Measurements from ENCODE around the gene CA10. TPM values are rescaled to one million over a fixed set of nuclear protein-coding genes. Genes with fewer than 3 reads are reported as not detected.

The CA10 gene
- total RNA-seq, 4 donors from 2014 or later = not detected

DNA sequence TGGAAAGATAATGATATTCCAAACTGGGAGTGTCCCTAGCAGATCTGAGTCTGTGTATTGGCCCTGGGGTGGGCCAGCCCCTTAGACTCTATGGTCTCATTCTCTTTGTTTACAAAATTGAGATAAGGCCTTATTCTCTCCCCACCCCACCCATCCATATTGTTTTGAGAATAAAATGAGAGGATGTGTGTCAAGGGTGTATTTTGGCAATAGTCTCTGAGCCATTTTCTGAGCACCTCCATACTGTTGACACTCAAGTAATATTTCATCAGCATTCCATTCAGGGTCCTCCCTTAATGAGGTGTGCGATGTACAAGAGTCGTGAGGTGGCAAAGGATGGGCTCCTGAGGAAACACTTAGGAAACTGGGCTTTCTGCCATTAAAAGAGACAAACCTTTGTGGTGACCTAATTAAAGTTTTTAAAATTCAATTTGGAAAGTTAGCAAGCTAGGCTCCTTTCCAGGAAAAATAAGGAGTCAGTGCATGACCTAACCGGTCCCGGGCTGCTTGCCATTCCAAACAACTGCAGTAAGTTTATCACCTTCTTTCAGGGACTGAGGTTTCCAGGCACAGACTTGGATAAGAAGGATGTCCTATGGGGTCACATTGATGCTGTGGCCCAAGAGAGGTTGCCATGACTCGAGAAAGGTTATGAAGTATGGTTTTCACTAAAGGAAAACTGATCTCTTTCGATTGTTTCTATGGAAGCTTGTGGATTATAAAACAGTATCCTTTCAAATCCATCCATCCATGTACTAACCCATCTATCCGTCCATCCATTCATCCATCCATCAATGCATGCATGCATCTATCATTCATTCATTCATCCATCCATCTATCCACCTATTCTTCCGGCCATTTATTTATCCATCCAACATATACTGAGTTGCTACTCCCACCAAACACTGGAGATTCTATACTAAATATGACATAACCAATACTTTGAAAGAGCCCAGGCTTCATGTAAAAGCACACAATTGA, 454.9 kb downstream of the CA10 start:
- Histone ChIP-seq H3K27ac (replicated peaks in 1 of 4) (peak overlapping the region; percentile 18 to 65 (median 42)), H3K4me1 (peaks cover 15 to 48% (median 30%) of the 10 kb centered on the region in 4 donors), H3K9me3 (no peaks in the 10 kb centered on the region), H3K36me3 (no peaks in the 10 kb centered on the region), H3K27me3 (no peaks in the 10 kb centered on the region), H3K4me3 (no peak overlapping the region)
- intact Hi-C loops (cut with DNase I) = no loop called here
- TF ChIP-seq POLR2AphosphoS5 (IDR thresholded peaks at IDR 0.05) = peak; percentile 32 to 70
- no peak for TF ChIP-seq POLR2A (IDR thresholded peaks at IDR 0.05; ENCODE audit: low read depth)
- 27% methylated on average over 8 of the region's 8 CpGs for WGBS
- no peak for DNase-seq (ENCODE audit: extremely low spot score)

DNA sequence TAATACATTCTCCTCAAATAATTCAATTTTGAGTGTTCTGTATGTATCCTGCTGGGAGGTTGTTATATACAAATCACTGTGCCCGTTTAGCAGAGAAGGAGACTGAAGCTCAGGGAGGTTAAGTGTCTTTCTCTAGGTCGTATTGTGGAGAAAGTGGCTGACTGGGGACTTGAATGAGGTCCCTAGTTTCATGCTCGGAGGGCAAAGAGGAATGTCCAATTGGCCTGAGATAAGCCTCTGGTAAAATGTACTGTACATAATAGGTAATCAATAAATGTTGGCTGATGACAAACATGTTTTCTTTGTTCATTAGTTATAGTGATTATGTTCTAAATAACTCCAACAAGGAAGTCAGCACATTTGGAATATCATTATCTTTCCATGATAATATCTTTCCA, 455.6 kb downstream of the CA10 start:
- no peaks in the 10 kb centered on the region for H3K9me3 ChIP-seq
- intact Hi-C loops (cut with DNase I) = no loop called here
- no peak overlapping the region for H3K4me3 ChIP-seq
- TF ChIP-seq EP300 (IDR thresholded peaks at IDR 0.05) (no peak), POLR2A (IDR thresholded peaks at IDR 0.05; ENCODE audit: low read depth) (no peak), POLR2AphosphoS5 (IDR thresholded peaks at IDR 0.05) (no peak)
- TF ChIP-seq, protein P1, sequence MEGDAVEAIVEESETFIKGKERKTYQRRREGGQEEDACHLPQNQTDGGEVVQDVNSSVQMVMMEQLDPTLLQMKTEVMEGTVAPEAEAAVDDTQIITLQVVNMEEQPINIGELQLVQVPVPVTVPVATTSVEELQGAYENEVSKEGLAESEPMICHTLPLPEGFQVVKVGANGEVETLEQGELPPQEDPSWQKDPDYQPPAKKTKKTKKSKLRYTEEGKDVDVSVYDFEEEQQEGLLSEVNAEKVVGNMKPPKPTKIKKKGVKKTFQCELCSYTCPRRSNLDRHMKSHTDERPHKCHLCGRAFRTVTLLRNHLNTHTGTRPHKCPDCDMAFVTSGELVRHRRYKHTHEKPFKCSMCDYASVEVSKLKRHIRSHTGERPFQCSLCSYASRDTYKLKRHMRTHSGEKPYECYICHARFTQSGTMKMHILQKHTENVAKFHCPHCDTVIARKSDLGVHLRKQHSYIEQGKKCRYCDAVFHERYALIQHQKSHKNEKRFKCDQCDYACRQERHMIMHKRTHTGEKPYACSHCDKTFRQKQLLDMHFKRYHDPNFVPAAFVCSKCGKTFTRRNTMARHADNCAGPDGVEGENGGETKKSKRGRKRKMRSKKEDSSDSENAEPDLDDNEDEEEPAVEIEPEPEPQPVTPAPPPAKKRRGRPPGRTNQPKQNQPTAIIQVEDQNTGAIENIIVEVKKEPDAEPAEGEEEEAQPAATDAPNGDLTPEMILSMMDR (IDR thresholded peaks at IDR 0.05) = no peak
- WGBS = 64% methylated on average over 3 of the region's 3 CpGs
- DNase-seq (ENCODE audit: extremely low spot score) = no peak
- H3K27me3 ChIP-seq = no peaks in the 10 kb centered on the region
- peaks cover 15 to 48% (median 30%) of the 10 kb centered on the region in 4 donors for H3K4me1 ChIP-seq
- peak overlapping the region; percentile 18 to 65 (median 42) for H3K27ac ChIP-seq (replicated peaks in 1 of 4)
- no peaks in the 10 kb centered on the region for H3K36me3 ChIP-seq

DNA sequence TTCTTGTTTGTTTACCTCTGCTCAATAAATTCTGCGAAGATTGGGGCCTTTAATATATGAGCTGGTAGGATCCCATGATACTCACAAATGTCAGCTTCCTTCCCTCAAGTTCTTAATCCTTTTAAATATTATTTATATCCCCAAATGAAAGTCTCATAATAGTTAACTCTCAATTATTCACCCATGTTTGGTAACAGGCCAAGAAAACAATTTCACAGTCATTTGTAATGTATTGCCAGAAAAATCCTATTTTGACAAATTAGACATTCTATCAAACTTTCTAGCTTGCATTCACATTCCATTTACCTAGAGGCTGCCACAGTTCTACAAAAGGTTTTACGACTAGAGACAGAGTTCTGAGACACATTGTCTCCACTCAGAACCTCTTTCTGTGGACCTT, 457.0 kb downstream of the CA10 start:
- DNase-seq (ENCODE audit: extremely low spot score) = no peak
- no peaks in the 10 kb centered on the region for H3K36me3 ChIP-seq
- intact Hi-C loops (cut with DNase I) = no loop called here
- 39% methylated on average over 2 of the region's 2 CpGs for WGBS
- TF ChIP-seq POLR2AphosphoS5 (IDR thresholded peaks at IDR 0.05) (no peak), POLR2A (IDR thresholded peaks at IDR 0.05; ENCODE audit: low read depth) (no peak), EP300 (IDR thresholded peaks at IDR 0.05) (no peak)
- TF ChIP-seq, protein P1 (IDR thresholded peaks at IDR 0.05) = no peak
- H3K4me1 ChIP-seq = peaks cover 15 to 45% (median 30%) of the 10 kb centered on the region in 4 donors
- no peak overlapping the region for H3K4me3 ChIP-seq
- H3K27ac ChIP-seq (replicated peaks in 1 of 4) = peak overlapping the region in 1 of 4 donors; percentile 65
- H3K9me3 ChIP-seq = no peaks in the 10 kb centered on the region
- no peaks in the 10 kb centered on the region for H3K27me3 ChIP-seq

DNA sequence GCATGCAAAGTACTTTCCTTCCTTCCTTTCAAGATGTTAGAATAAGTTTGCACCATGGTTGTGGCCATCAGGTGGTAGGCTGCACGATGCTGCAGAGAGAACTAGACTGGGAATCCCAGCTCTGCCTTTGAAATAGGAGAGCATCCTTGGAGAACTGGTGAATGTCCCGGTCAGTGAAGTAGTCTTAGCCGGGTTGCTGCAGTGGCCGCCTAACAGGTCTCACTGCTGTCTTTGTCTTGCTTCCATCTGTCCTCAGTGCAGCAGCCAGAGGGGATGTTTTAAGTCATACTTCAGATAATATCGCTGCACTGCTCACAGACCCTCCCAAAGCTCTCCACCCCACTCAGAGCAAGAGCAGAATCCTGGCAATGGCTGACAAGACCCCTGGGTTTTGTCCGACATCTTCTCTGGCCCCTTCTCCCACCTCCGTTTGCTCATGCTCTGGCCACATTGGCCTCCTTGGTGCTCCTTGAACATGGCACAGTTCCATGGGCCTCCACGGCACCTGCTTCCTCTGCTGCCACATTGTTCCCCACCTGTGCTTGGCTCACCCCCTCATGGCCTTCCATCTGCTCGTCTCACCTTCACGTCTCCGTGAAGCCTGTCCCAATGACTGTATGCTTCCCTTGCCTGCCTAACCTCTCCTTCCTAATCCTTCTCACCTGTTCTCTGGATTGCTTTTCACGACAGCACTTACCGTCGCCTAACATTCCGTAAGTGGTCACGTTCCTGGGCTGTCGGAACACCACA, 458.3 kb downstream of the CA10 start:
- 91% methylated on average over 17 of the region's 17 CpGs for WGBS
- no peak for DNase-seq (ENCODE audit: extremely low spot score)
- Histone ChIP-seq H3K4me1 (peaks cover 15 to 35% (median 29%) of the 10 kb centered on the region in 4 donors), H3K9me3 (no peaks in the 10 kb centered on the region), H3K27ac (replicated peaks in 1 of 4) (no peak overlapping the region), H3K27me3 (no peaks in the 10 kb centered on the region), H3K36me3 (no peaks in the 10 kb centered on the region), H3K4me3 (no peak overlapping the region)
- TF ChIP-seq POLR2A (IDR thresholded peaks at IDR 0.05; ENCODE audit: low read depth) (no peak), POLR2AphosphoS5 (IDR thresholded peaks at IDR 0.05) (no peak), EP300 (IDR thresholded peaks at IDR 0.05) (no peak)
- TF ChIP-seq, protein P1 (IDR thresholded peaks at IDR 0.05) = no peak
- intact Hi-C loops (cut with DNase I) = no loop called here

DNA sequence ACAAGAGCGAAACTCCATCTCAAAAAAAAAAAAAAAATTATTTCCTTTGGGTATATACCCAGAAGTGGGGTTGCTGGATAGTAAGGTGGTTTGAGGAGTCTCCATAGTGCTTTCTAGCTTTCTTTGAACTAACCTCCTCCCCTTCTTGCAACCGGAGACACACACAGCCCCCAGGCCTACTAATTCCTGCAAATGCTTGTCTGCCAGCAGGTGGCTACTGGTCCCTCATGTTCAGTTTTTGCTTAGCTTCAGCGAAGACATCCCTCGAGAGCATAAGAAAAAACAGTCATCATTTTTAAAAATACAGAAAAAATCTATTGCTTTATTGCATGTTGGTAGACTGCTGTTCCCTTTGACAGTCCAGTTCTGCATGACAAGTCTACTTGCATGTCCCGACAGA, 459.2 kb downstream of the CA10 start:
- WGBS = 91% methylated on average over 5 of the region's 5 CpGs
- Histone ChIP-seq H3K9me3 (no peaks in the 10 kb centered on the region), H3K4me1 (peaks cover 15 to 30% (median 25%) of the 10 kb centered on the region in 4 donors), H3K4me3 (no peak overlapping the region), H3K27me3 (no peaks in the 10 kb centered on the region), H3K27ac (replicated peaks in 1 of 4) (no peak overlapping the region), H3K36me3 (no peaks in the 10 kb centered on the region)
- no peak for DNase-seq (ENCODE audit: extremely low spot score)
- TF ChIP-seq, protein P1 (IDR thresholded peaks at IDR 0.05) = no peak
- TF ChIP-seq POLR2A (IDR thresholded peaks at IDR 0.05; ENCODE audit: low read depth) (no peak), EP300 (IDR thresholded peaks at IDR 0.05) (no peak), POLR2AphosphoS5 (IDR thresholded peaks at IDR 0.05) (no peak)
- intact Hi-C loops (cut with DNase I) = no loop called here
